CD14-positive monocyte (primary cell): ENCODE measurements around the gene CNOT4. TPM values are rescaled to one million over a fixed set of nuclear protein-coding genes. Genes with fewer than 3 reads are reported as not detected.
A peak's percentile ranks its signal among the peaks of the same experiment; 100 is the strongest.

Experiments
- DNase-seq, 3 donors: peaks; one replicate each; pipeline ENCODE4 v3.0.0-alpha.2; 2011 to 2022
- H2AFZ ChIP-seq: 2 replicates; pipeline ENCODE4 v1.6.0; 2012; ENCODE audit warnings: mild to moderate bottlenecking, low read depth, low read length, inconsistent platforms; ENCODE audit not compliant: insufficient read depth, poor library complexity, severe bottlenecking
- H3K27ac ChIP-seq, 2 donors: 1 replicate in 1 of 2; 2 replicates in 1 of 2; pipeline ENCODE4 v1.5.1; 2012 to 2013; ENCODE audit warnings: low read length in 2 of 2, control low read depth in 1 of 2, inconsistent platforms in 1 of 2, low read depth in 1 of 2, mild to moderate bottlenecking in 1 of 2
- H3K27me3 ChIP-seq, 2 donors: one replicate each; pipeline versions ENCODE4 v1.6.0 to v1.6.1; 2011 to 2013; ENCODE audit warnings: low read length in 2 of 2; ENCODE audit not compliant: control insufficient read depth in 2 of 2, insufficient read depth in 2 of 2
- H3K36me3 ChIP-seq, 2 donors: replicated peaks in 1 of 2; 1 replicate in 1 of 2; 2 replicates in 1 of 2; pipeline versions ENCODE4 v1.5.1 to v1.6.1; 2012 to 2013; ENCODE audit warnings: low read length in 2 of 2, control low read depth in 1 of 2, inconsistent platforms in 1 of 2, mild to moderate bottlenecking in 1 of 2; ENCODE audit not compliant: insufficient read depth in 2 of 2, control insufficient read depth in 1 of 2
- H3K4me1 ChIP-seq, 2 donors: 1 replicate in 1 of 2; 2 replicates in 1 of 2; pipeline versions ENCODE4 v1.5.1 to v1.6.1; 2012 to 2013; ENCODE audit warnings: low read length in 2 of 2, control low read depth in 1 of 2, inconsistent platforms in 1 of 2, mild to moderate bottlenecking in 1 of 2, moderate library complexity in 1 of 2; ENCODE audit not compliant: insufficient read depth in 2 of 2, control insufficient read depth in 1 of 2
- H3K4me2 ChIP-seq: replicated peaks from 2 replicates; pipeline ENCODE3; 2012; ENCODE audit warnings: low read length, moderate library complexity, mild to moderate bottlenecking; ENCODE audit not compliant: poor library complexity, severe bottlenecking; ENCODE audit errors: extremely low read depth
- H3K4me3 ChIP-seq, 3 experiments: fragments of 200-600 bp in 1 of 3; sonication (generic) in 1 of 3; replicated peaks in 1 of 3; 1 replicate in 2 of 3; 2 replicates in 1 of 3; pipeline ENCODE4 v1.5.1; 2011 to 2013; ENCODE audit warnings: low read length in 3 of 3, mild to moderate bottlenecking in 3 of 3, control low read depth in 2 of 3, low read depth in 2 of 3, inconsistent platforms in 1 of 3, moderate library complexity in 1 of 3
- H3K79me2 ChIP-seq: 2 replicates; pipeline ENCODE4 v1.6.0; 2012; ENCODE audit warnings: mild to moderate bottlenecking, control low read depth, inconsistent platforms, low read length, moderate library complexity; ENCODE audit not compliant: insufficient read depth
- H3K9ac ChIP-seq: 2 replicates; pipeline ENCODE4 v1.6.0; 2017; ENCODE audit warnings: low read length, mild to moderate bottlenecking; ENCODE audit not compliant: insufficient read depth, poor library complexity, severe bottlenecking
- H3K9me3 ChIP-seq, 2 donors: replicated peaks in 1 of 2; 1 replicate in 1 of 2; 2 replicates in 1 of 2; pipeline versions ENCODE4 v1.5.1 to v1.6.1; 2012 to 2013; ENCODE audit warnings: low read length in 2 of 2, control low read depth in 1 of 2; ENCODE audit not compliant: control insufficient read depth in 1 of 2, insufficient read depth in 1 of 2
- H4K20me1 ChIP-seq: 2 replicates; pipeline ENCODE4 v1.6.0; 2012; ENCODE audit warnings: mild to moderate bottlenecking, low read length, control low read depth, moderate library complexity; ENCODE audit not compliant: insufficient read depth
- H3K27ac Mint-ChIP-seq, 7 donors: one replicate each; pipeline ENCODE4 v1.8.0; 2020; ENCODE audit warnings: mild to moderate bottlenecking in 7 of 7, mixed read lengths in 7 of 7, moderate library complexity in 6 of 7, inconsistent platforms in 2 of 7
- H3K27me3 Mint-ChIP-seq, 3 donors: one replicate each; pipeline ENCODE4 v1.8.0; 2021 to 2022; ENCODE audit warnings: low read depth in 3 of 3, mild to moderate bottlenecking in 3 of 3, mixed read lengths in 3 of 3, moderate library complexity in 3 of 3, inconsistent platforms in 1 of 3
- H3K36me3 Mint-ChIP-seq, 2 donors: one replicate each; pipeline ENCODE4 v1.8.0; 2020; ENCODE audit warnings: mixed read lengths in 2 of 2, inconsistent platforms in 1 of 2, mild to moderate bottlenecking in 1 of 2
- H3K4me1 Mint-ChIP-seq: one replicate; pipeline ENCODE4 v1.8.0; 2020; ENCODE audit warnings: mild to moderate bottlenecking, mixed read lengths
- H3K4me3 Mint-ChIP-seq, 2 donors: one replicate each; pipeline ENCODE4 v1.8.0; 2020; ENCODE audit warnings: mild to moderate bottlenecking in 2 of 2, mixed read lengths in 2 of 2, moderate library complexity in 1 of 2
- H3K9me3 Mint-ChIP-seq, 7 donors: one replicate each; pipeline ENCODE4 v1.8.0; 2020 to 2022; ENCODE audit warnings: mixed read lengths in 7 of 7, mild to moderate bottlenecking in 6 of 7, moderate library complexity in 6 of 7, inconsistent platforms in 2 of 7
- WGBS: methylation state at CpG from one replicate; pipeline ENCODE4 v1.1.5; 2013; ENCODE audit warnings: missing lambda C conversion rate; ENCODE audit not compliant: insufficient coverage; 5-methylcytosine and 5-hydroxymethylcytosine counted together
- intact Hi-C, 2 donors: fragments of 100-400 bp; cut with micrococcal nuclease; formaldehyde crosslinking; loops; one replicate each; pipeline versions ENCODE4 v1.15.0 to v1.15.1; 2023
- polyA plus RNA-seq, 3 donors: library from polyadenylated mRNA; depleted of rRNA in 1 of 3; unstranded in 2 of 3; stranded (reverse) in 1 of 3; fragments of 300-500 nt in 2 of 3; fragments of >200 nt in 1 of 3; fragmentation: Illumina TruSeq in 2 of 3; gene quantifications; 1 replicate in 2 of 3; 2 replicates in 1 of 3; pipeline ENCODE4 v1.2.3, GENCODE V29; 2012 to 2021
- TF ChIP-seq, protein P1 (sequence below): fragments of 200-600 bp; IDR thresholded peaks from one replicate; pipeline ENCODE4 v1.8.0; 2022; ENCODE audit warnings: antibody characterized with exemption, mild to moderate bottlenecking

CNOT4 gene
- polyA plus RNA-seq, 3 donors = 4.3 to 7.9 (median 6.3) TPM

DNA sequence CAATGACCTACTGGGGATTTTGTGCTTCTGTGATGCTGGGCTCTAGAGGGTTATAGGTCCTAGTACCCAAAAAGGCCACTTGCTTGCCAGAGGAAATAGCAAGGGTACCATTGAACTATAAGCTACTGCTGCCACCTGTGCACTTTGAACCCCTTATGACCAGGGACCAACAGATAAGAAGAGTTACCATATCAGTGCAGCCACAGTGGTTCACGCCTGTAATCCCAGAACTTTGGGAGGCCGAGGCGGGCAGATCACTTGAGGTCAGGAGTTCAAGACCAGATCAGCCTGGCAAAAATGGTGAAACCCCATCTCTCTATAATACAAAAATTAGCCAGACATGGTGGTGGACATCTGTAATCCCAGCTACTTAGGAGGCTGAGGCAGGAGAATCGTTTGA lies 15.5 kb upstream of the CNOT4 start:
- H3K27ac ChIP-seq = no peak overlapping the region
- H3K27ac Mint-ChIP-seq = no peak overlapping the region

DNA sequence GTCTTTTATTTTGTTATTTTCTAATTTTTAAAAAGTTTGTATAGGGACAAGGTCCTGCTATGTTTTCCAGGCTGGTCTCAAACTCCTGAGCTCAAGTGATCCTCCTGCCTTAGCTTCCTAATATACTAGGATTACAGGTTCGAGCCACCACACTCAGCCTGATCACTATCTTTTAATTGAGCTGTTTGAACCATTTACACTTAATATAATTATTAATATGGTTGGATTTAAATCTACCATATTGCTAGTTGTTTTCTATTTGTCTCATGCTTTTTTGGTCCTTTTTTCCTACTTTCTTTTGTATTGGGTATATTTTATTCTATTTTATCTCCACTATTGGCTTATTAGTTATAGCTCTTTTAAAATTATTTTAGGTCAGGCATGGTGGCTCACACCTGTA lies 13.2 kb upstream of the CNOT4 start:
- no peak overlapping the region for H3K27ac ChIP-seq
- no peaks in the 10 kb centered on the region for H4K20me1 ChIP-seq
- H3K36me3 ChIP-seq = no peaks in the 10 kb centered on the region
- WGBS = no CpG with 5 or more reads among the region's 1 CpG
- H2AFZ ChIP-seq = no peak overlapping the region
- intact Hi-C loops = no loop called here
- peaks cover 2 to 3% (median 2%) of the 10 kb centered on the region in 3 donors for H3K27me3 Mint-ChIP-seq
- TF ChIP-seq, protein P1, sequence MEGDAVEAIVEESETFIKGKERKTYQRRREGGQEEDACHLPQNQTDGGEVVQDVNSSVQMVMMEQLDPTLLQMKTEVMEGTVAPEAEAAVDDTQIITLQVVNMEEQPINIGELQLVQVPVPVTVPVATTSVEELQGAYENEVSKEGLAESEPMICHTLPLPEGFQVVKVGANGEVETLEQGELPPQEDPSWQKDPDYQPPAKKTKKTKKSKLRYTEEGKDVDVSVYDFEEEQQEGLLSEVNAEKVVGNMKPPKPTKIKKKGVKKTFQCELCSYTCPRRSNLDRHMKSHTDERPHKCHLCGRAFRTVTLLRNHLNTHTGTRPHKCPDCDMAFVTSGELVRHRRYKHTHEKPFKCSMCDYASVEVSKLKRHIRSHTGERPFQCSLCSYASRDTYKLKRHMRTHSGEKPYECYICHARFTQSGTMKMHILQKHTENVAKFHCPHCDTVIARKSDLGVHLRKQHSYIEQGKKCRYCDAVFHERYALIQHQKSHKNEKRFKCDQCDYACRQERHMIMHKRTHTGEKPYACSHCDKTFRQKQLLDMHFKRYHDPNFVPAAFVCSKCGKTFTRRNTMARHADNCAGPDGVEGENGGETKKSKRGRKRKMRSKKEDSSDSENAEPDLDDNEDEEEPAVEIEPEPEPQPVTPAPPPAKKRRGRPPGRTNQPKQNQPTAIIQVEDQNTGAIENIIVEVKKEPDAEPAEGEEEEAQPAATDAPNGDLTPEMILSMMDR = no peak
- no peaks in the 10 kb centered on the region for H3K79me2 ChIP-seq
- no peaks in the 10 kb centered on the region for H3K36me3 Mint-ChIP-seq
- no peak overlapping the region for H3K4me3 Mint-ChIP-seq
- H3K4me3 ChIP-seq = no peak overlapping the region
- no peak for DNase-seq
- no peaks in the 10 kb centered on the region for H3K27me3 ChIP-seq
- H3K4me1 ChIP-seq = peaks cover 7% of the 10 kb centered on the region in 2 donors
- H3K4me2 ChIP-seq = no peak overlapping the region
- peak overlapping the region in 1 of 7 donors; percentile 0 for H3K27ac Mint-ChIP-seq
- H3K9ac ChIP-seq = no peak overlapping the region
- H3K9me3 ChIP-seq = no peaks in the 10 kb centered on the region
- H3K9me3 Mint-ChIP-seq = peaks cover 4 to 10% (median 6%) of the 10 kb centered on the region in 7 donors
- peaks cover 11% of the 10 kb centered on the region for H3K4me1 Mint-ChIP-seq

More for the DNA sequence above, 15.5 kb upstream of the CNOT4 start:
- Histone ChIP-seq H3K79me2 (no peaks in the 10 kb centered on the region), H3K4me1 (peaks cover 7% of the 10 kb centered on the region in 2 donors), H3K27me3 (no peaks in the 10 kb centered on the region), H3K36me3 (no peaks in the 10 kb centered on the region), H4K20me1 (no peaks in the 10 kb centered on the region), H3K9me3 (no peaks in the 10 kb centered on the region), H3K4me3 (no peak overlapping the region), H3K4me2 (no peak overlapping the region), H2AFZ (no peak overlapping the region), H3K9ac (no peak overlapping the region)
- Mint-ChIP-seq H3K4me3 (no peak overlapping the region), H3K36me3 (no peaks in the 10 kb centered on the region), H3K9me3 (peaks cover 4 to 10% (median 6%) of the 10 kb centered on the region in 7 donors), H3K27me3 (peaks cover 2 to 6% (median 2%) of the 10 kb centered on the region in 3 donors), H3K4me1 (peaks cover 12% of the 10 kb centered on the region)
- no peak for DNase-seq
- TF ChIP-seq, protein P1 = no peak
- intact Hi-C loops = no loop called here
- WGBS = no CpG with 5 or more reads among the region's 4 CpGs
